Neural cell (in vitro differentiated cells): ENCODE measurements around the gene BMS1.

Source experiments
- CTCF ChIP-seq: fragments of 450-650 bp; IDR thresholded peaks from 2 replicates; pipeline ENCODE4 v1.5.1; 2014; ENCODE audit warnings: antibody characterized with exemption, mild to moderate bottlenecking, moderate library complexity; ENCODE audit not compliant: poor library complexity, severe bottlenecking
- EZH2 ChIP-seq: fragments of 200-600, 300-800 bp; shearing (Covaris generic), sonication (generic); IDR thresholded peaks from 2 replicates; pipeline ENCODE4 v1.6.1; 2014; ENCODE audit warnings: antibody characterized with exemption, low read length, borderline replicate concordance, mild to moderate bottlenecking; ENCODE audit not compliant: insufficient read depth, poor library complexity, severe bottlenecking
- RAD21 ChIP-seq: fragments of 450-650 bp; conservative IDR thresholded peaks from 2 replicates; pipeline ENCODE4 v1.6.1; 2014; ENCODE audit warnings: antibody characterized with exemption, mild to moderate bottlenecking, moderate library complexity
- REST ChIP-seq: IDR thresholded peaks from 2 replicates; pipeline ENCODE4 v1.6.1; 2012; ENCODE audit warnings: borderline replicate concordance
- TAF1 ChIP-seq: IDR thresholded peaks from 2 replicates; pipeline ENCODE4 v1.6.1; 2012; ENCODE audit warnings: low read depth

GRCh38 chr10:42836771-42837468, 54.3 kb downstream of the BMS1 start:
- TF ChIP-seq RAD21: no peak
- TF ChIP-seq CTCF: no peak
- TF ChIP-seq REST: no peak
- no peak for TF ChIP-seq EZH2
- no peak for TF ChIP-seq TAF1
